NCI-H187 treated with DMSO at 0.1 percent for 48 hours (cell line): ENCODE data around the gene SLC16A12.

Experiments
- DNase-seq: peaks from one replicate; lab custom pipeline; 2025; lab: John Stamatoyannopoulos, UW

SLC16A12 gene

GRCh38 chr10:89535171-89536012 lies at the start of gene SLC16A12:
TSS of gene SLC16A12 (minus strand) at chr10:89535594. CDS start at chr10:89462578, 73,016 bp downstream.
- DNase-seq: no peak

DNA sequence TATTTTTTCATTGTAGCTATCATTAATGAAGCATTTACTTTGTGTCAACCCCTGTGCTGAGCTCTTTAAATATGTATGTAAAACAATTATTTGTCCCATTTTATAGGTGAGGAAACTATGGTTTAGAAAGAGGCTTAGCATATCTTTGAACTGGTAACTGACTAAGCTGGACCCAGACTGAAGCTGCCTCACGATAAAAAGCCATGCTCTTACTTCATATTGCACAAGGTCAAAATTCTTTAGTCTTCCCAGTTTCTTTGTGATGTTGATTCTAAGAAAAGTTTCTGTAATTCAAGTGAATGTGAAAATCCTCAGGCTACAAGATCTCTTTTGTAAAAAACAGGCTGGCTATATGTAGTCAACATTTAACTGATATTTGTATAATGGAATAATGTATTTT lies 46.6 kb upstream of the SLC16A12 start:
- DNase-seq: no peak

- DNase-seq: no peak
Measured at GRCh38 chr10:89580243-89580642, 44.8 kb upstream of the SLC16A12 start.

- no peak for DNase-seq
Measured at GRCh38 chr10:89576696-89577095, 41.3 kb upstream of the SLC16A12 start.

- DNase-seq: no peak
Measured at GRCh38 chr10:89576022-89576421, 40.6 kb upstream of the SLC16A12 start.

- no peak for DNase-seq
Measured at GRCh38 chr10:89575031-89575430, 39.6 kb upstream of the SLC16A12 start.

DNA sequence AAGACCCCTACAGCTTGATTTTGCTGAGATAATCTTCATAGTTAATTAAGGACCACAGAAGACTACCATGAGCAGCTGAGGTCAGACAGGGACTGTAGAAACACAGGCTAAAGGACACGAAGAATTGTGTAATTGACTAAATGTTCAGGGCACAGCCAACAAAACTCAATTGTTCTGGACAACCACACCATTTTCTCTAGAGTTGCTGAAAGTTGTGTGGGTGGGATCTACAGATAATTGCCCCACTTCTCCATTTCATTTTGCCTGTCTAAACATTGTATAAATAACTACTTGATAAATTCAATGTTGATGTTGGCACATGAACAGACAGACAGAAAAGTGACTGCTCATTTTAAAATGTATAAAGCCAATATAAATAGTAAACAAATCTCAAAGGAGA lies 39.0 kb upstream of the SLC16A12 start:
- DNase-seq: no peak

GRCh38 chr10:89567576-89568245 lies 32.3 kb upstream of the SLC16A12 start:
- no peak for DNase-seq

DNA sequence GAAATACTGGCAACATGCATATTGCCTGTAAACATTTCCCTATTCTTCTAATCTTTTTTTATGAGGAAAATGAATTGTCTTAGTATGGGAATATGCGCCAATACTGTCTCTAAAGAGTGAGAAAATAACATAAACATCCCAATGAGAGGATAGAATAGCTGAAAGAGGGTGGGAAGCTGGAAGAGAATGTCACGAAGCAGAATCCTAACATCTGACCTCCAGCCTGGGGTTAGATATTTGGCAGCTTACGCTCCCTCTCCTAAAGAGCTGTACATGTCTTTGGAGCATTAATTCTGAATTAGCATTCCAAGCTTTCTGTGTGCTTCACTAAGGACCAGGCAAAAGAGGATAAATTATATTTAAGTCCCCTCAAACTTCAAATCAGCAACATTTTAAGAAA lies 31.6 kb upstream of the SLC16A12 start:
- no peak for DNase-seq

GRCh38 chr10:89566095-89566950 lies 30.9 kb upstream of the SLC16A12 start:
- no peak for DNase-seq

GRCh38 chr10:89565180-89565579 lies 29.8 kb upstream of the SLC16A12 start:
- DNase-seq: no peak

GRCh38 chr10:89563861-89564478 lies 28.6 kb upstream of the SLC16A12 start:
- no peak for DNase-seq

- DNase-seq: no peak
Measured at GRCh38 chr10:89563311-89563710, 27.9 kb upstream of the SLC16A12 start.

- DNase-seq: no peak
Measured at GRCh38 chr10:89556600-89556999, 21.2 kb upstream of the SLC16A12 start.

- DNase-seq: no peak
Measured at GRCh38 chr10:89555688-89556445, 20.5 kb upstream of the SLC16A12 start.

- no peak for DNase-seq
Measured at GRCh38 chr10:89554433-89554832, 19.0 kb upstream of the SLC16A12 start.

DNA sequence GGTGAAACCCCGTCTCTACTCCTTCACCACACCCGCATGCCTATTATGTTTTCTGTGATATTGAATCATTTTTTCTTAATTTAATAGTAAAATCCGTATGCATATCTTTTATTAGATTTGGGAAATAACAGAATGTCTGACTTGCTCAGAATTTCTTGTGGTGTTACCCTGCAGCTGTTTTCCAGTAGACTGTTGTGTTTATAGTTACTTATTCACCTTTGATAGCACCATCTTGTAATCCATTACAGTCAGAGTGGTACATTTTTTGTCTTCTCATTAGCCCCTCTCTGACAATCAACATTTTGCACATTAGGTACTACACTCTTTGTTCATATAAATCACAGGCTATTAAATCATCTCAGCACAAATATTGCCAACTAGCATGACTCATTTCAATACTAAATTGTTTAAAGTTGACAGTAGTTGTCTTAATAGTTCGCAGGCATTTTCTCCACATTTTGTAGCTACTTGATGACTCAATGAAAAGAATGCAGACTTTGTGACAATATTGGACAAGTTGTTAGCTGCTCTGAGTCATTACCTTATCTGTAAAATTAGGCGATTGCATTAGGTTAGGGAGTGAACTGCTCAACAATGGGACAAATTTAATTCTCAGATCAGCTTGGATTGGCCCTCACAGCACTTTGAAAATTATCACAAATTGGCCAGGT lies 17.8 kb upstream of the SLC16A12 start:
- DNase-seq: no peak

DNA sequence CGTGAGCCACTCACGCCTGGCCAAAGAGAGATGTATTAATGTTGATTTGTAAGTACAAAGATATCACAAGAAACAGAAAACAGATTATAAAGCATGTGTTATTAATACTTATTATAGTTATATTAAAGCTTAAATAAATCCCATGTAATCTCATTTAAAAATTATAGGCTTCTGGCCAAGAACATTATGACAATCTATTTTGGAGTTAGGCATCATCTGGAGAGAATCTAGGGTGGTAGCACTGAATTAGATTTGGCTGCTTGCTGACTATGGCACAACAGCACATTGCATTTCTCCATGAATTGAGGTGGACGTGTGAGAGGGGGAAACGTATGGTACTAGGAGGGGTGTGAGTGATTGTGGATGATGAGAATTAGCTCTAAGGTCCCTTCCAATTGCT lies 16.8 kb upstream of the SLC16A12 start:
- DNase-seq: no peak

DNA sequence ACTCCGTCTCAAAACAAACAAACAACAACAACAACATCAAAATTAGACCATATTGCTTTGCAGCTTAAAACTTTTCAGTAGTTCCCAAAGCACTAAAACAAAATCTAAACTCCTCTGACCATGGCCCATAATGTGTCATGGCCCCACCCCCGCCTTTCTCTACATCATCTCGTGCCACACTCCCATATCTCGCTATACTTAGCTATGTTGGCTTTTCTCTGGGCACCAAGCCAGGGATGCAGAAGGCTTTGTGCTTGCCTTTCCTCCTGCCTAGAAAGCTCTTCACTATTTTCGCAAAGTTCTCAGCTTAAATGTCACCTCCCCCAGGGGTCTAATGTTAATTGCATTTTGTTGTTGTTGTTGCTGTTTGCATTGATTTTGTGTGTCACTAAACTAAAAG lies 15.1 kb upstream of the SLC16A12 start:
- DNase-seq: no peak

- DNase-seq: no peak
Measured at GRCh38 chr10:89549510-89549909, 14.1 kb upstream of the SLC16A12 start.

DNA sequence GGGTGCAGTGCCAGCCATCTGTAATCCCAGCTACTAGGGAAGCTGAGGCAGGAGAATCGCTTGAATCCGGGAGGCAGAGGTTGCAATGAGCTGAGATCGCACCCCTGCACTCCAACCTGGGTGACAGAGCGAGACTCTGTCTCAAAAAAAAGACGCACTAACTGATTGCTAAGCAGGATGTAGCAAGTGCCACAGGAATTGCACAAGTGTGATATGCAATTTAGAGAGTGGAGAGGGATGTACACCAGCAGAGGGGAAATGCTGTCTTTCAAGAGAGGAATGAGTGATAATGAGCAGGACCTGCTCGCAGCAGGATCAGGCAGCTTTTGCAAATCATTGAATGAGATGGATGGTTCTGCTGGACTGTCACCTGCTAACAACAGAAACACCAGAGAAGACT lies 13.3 kb upstream of the SLC16A12 start:
- DNase-seq: no peak
